GM18907 (cell line): ENCODE measurements around the gene SLC1A3.

ENCODE experiments used
- ATAC-seq: cut with Tn5 transposase; IDR thresholded peaks from one replicate; pipeline ENCODE4 v1.9.1; 2021; ENCODE audit warnings: mild to moderate bottlenecking, moderate library complexity; ENCODE audit not compliant: unreplicated experiment

SLC1A3 gene

DNA sequence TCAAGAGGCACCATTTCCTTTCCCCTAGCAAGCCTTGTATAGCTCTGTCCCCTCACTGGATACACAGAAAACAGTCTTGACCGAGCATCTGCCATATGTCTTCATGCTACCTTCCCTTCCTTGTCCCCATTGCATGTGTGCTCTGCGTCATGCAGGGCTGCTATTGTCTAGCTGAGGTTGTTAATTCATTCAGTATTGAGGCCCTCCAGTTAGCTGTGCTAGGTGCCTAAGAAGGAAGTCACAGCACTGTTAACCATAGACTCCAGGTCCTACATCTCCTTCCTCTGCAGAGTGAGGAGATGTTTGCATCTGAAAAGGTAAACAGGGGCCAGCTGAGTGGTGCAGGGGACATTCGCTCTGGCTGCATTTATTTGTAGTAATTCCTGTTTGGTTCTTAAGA, 48.2 kb downstream of the SLC1A3 start:
- no peak for ATAC-seq

- no peak for ATAC-seq
Observed at GRCh38 chr5:36655161-36655560, 48.8 kb downstream of the SLC1A3 start.

DNA sequence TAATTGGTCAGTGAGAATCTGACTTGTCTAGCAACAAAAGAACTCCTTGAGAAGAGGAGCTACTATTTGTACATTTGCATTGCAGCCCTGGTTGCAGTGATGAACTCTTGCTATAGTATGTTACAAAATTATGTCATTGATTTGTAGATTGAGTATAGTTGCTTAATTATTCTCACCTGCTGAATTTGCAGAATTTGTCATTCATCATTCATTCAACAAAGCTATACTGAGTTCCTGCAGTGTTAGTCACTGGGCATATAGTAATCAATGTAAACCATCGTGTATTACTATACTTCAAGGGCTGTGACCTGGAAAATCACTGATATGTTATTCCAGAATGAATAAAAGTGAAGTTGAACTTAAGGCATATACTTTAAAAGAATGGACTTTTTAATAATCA, 50.1 kb downstream of the SLC1A3 start:
- no peak for ATAC-seq

- ATAC-seq: no peak
Observed at GRCh38 chr5:36657563-36657995, 51.2 kb downstream of the SLC1A3 start.

- ATAC-seq: no peak
Observed at GRCh38 chr5:36658038-36658756, 51.8 kb downstream of the SLC1A3 start.

GRCh38 chr5:36659411-36659810, 53.0 kb downstream of the SLC1A3 start:
- ATAC-seq: no peak

- ATAC-seq: no peak
Observed at GRCh38 chr5:36660397-36661049, 54.1 kb downstream of the SLC1A3 start.

- ATAC-seq: no peak
Observed at GRCh38 chr5:36661456-36662220, 55.2 kb downstream of the SLC1A3 start.

GRCh38 chr5:36662291-36662851, 56.0 kb downstream of the SLC1A3 start:
- no peak for ATAC-seq

DNA sequence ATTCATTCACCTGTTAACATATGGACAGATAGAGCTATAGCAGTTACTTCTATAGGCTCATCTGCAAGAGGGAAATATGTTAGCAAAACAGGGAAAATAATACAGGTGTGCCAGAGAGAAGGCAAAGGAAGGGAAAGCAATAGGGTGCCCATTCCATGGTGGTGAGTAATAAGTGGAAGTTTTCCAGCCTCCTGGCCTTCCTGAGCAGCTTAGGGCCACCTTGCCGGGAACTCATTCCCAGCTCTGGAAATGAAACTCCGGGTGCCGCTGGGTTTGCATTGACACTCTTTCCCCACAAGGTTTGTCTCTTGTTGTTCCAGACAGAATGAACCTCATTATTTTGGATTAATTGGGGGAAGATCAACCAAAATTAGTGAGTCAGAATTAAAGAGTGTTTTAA, 58.4 kb downstream of the SLC1A3 start:
- ATAC-seq: no peak

DNA sequence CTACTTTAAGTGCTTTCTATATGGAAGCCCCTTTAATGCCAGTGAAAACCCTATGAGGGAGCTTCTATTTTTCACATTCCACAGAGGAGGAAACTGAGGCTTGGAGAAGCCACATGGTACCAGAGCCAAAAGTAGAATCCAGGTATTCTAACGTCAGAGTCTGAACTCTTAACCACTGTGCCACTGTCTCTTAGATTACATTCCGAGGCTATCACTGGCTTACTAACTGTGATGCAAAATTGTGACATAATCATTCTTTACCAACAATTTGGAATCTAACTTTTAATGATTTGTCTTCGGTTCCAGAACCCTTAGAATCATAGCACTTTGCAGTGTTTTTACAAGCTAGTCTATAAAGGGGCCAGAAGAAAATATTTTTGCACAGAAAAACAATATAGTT, 59.2 kb downstream of the SLC1A3 start:
- no peak for ATAC-seq

DNA sequence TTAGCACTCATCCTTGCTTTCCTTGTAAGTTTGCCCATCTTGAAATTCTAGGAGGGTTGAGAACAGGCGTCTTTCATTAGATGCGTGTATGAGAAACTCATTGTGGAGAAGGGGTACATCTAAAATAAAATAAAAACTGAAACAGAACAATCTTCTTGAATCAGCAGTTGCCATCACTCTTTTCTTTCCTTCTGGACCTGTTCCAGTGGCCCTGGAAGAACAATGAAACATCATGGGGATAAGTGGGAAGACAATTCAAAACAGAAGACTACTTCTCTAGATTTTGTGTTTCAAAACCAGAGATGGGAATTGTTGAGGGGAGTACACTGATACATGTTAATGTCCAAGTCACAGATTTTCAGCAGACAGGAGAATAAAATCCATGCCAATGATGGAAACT, 59.9 kb downstream of the SLC1A3 start:
- no peak for ATAC-seq

GRCh38 chr5:36666986-36667385, 60.6 kb downstream of the SLC1A3 start:
- ATAC-seq: no peak

DNA sequence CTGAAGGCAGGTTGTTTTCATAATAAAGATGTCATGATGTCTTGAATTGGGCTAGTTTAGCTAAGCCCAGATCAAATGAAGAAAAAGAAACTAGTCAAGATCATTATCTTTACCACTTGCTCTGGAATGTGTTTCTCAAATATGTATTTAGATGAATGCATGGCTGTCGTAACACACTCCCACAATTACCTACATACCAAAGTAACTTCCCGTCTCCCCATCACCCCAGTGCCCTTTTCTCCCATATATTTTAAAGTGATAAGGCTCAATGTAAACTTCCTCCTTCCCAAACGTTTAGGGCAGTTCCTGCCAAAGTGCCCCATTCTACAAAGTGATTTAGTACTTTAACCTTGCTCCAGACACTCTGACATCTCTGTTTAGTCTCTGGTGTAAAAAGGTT, 61.4 kb downstream of the SLC1A3 start:
- ATAC-seq: no peak

DNA sequence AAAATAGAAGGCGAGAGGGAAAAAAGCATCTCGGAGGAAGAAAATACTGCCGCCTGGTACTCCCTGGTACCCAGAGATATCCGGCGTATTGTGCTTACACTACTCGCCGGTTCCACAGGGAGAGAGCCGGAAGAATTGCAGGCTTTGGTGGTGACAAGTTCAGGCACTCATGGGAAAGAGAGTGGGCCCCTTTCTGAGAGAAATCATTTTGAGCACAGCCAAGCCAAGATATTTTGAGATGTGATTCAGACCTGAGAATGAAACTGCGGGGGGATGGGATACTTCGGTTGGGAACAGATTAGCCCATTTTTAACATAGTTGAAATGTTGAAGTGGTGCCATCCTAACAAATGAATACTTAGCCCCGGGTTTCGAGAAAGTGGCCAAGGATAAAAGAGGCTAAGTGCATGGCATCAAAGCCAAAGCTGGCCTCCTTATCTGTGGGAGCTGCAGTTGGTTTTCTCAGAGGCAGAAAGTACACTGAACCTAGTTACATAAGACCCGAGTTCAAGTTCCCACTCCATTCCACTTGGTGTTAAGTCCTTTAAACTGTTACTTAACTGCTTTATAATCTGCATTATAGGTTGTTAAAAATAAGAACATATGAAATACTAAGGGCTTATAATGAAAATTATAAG, 62.7 kb downstream of the SLC1A3 start:
- no peak for ATAC-seq

- no peak for ATAC-seq
Observed at GRCh38 chr5:36670548-36670947, 64.1 kb downstream of the SLC1A3 start.

GRCh38 chr5:36675282-36675681, 68.9 kb downstream of the SLC1A3 start:
- no peak for ATAC-seq

DNA sequence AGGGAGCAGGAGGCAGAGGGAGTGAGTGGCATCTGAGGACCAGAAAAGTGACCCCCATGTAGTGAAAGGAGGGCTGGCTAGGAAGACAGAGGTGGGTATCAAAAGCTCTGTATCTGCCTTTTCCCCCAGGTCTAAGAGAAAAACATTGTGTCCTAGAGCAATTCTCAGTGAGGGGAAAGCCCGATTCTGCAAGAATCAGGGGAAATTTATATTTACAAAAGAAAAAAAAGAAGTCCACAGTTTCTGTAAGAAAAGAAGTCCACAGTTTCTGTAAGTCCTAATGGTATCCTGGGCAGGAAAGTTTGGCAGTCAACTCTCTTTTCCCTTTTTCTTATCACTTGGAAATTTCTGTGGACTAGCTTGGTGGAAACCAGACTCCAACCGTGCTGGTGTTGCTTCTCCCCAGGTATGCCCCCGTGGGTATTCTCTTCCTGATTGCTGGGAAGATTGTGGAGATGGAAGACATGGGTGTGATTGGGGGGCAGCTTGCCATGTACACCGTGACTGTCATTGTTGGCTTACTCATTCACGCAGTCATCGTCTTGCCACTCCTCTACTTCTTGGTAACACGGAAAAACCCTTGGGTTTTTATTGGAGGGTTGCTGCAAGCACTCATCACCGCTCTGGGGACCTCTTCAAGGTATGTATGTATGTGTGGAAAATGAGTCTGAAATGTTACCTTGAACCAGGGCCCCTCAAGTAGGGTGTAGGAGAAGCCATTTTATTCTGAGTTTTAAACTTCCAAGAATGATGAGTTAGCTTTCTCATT, 73.0 kb downstream of the SLC1A3 start:
- no peak for ATAC-seq

- no peak for ATAC-seq
Observed at GRCh38 chr5:36680066-36680465, 73.7 kb downstream of the SLC1A3 start.

- ATAC-seq: no peak
Observed at GRCh38 chr5:36681711-36682110, 75.3 kb downstream of the SLC1A3 start.
